Activated CD4-positive, alpha-beta T cell treated with anti-CD3 and anti-CD28 coated beads, Interleukin-2, amount 10 ng/mL, durations not matched to agents 24 days and 14 days (primary cell): ENCODE measurements around the gene SLC6A2. TPM values are rescaled to one million over a fixed set of nuclear protein-coding genes. Genes with fewer than 3 reads are reported as not detected.

Experiments used
- DNase-seq: peaks from one replicate; pipeline ENCODE4 v3.0.0; 2022
- H3K27ac Mint-ChIP-seq: one replicate; pipeline ENCODE4 v1.8.0; 2022; ENCODE audit warnings: mild to moderate bottlenecking, mixed read lengths
- H3K27me3 Mint-ChIP-seq: one replicate; pipeline ENCODE4 v1.8.0; 2022; ENCODE audit warnings: mixed read lengths
- H3K36me3 Mint-ChIP-seq: one replicate; pipeline ENCODE4 v1.8.0; 2022; ENCODE audit warnings: low read depth, mild to moderate bottlenecking, mixed read lengths
- H3K4me1 Mint-ChIP-seq: one replicate; pipeline ENCODE4 v1.8.0; 2021; ENCODE audit warnings: mixed read lengths
- H3K4me3 Mint-ChIP-seq: one replicate; pipeline ENCODE4 v1.8.0; 2022; ENCODE audit warnings: mild to moderate bottlenecking, moderate library complexity, mixed read lengths
- H3K9me3 Mint-ChIP-seq: one replicate; pipeline ENCODE4 v1.8.0; 2021; ENCODE audit warnings: mixed read lengths
- intact Hi-C: fragments of 100-400 bp; cut with micrococcal nuclease; formaldehyde crosslinking; loops from one replicate; pipeline ENCODE4 v1.15.1; 2023
- total RNA-seq: library from RNA; stranded (reverse); gene quantifications from 2 replicates; pipeline ENCODE4 v1.2.3, GENCODE V29; 2022

Gene SLC6A2
- total RNA-seq, 1 donor from 2014 or later = not detected

- Mint-ChIP-seq H3K27ac (no peak overlapping the region), H3K4me1 (no peaks in the 10 kb centered on the region), H3K27me3 (no peaks in the 10 kb centered on the region), H3K9me3 (no peaks in the 10 kb centered on the region), H3K36me3 (no peaks in the 10 kb centered on the region), H3K4me3 (no peak overlapping the region)
- no peak for DNase-seq
- intact Hi-C loops = no loop called here
Observed at GRCh38 chr16:55638256-55638655, 17.5 kb upstream of the SLC6A2 start.

DNA sequence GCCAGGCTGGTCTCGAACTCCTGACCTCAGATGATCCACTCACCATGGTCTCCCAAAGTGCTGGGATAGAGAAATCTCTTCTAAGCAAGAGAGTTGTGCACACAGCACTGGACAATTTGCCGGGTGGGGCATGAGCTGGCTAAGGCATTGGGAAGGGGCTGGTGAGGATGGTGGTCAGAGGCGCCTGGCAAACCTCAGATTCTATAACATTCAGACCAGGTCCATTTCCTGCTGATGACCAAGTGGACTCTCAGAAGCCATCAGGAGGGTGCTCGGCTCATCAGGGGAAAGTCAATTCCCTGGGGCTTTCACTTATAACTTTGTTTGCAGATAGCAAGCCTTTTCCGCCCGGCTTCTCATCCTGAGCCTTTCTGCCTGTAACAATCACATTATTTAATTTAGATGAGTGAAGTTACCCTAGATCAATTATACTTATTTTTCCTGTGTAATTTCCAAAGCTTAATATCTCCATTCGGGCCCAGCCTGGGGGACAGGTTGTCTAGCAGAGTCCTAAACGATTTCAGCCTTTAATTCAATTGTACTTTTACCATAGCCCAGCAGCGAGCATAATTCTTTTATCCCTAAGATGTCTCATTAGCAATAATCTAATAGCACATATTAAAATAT, 15.0 kb upstream of the SLC6A2 start:
- Mint-ChIP-seq H3K4me1 (no peaks in the 10 kb centered on the region), H3K4me3 (no peak overlapping the region), H3K27me3 (no peaks in the 10 kb centered on the region), H3K36me3 (no peaks in the 10 kb centered on the region), H3K9me3 (no peaks in the 10 kb centered on the region), H3K27ac (no peak overlapping the region)
- intact Hi-C loops = no loop called here
- no peak for DNase-seq

DNA sequence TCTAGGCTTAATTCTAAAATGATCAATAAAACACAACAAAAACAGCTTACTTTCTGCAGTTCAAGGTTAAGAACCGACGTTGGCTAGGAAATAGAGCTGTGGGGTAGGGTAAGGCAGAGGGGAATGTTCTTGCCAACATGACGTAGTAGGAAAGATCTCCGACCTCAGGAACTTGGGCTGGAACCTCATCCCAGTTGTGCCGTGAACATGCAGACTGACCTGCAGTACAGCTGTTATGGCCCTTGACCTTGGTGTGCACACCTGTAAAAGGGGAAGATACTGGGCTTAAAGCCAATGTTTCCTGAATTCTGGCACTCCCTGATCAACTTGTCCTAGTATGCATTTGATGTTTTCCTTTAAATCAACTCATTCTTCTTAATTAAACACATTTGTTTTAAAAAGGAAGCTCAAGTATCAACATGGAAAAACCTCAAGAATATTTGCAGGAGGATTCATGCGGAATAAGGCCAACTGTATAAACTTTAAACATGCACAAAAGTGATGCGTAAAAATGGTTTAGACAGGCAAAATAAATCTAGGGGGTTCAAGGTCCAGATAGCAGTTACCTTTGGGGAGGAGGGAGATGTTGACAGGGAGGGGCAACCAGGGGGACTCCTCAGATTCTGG, 14.2 kb upstream of the SLC6A2 start:
- no peak overlapping the region for H3K27ac Mint-ChIP-seq
- no peaks in the 10 kb centered on the region for H3K4me1 Mint-ChIP-seq
- H3K9me3 Mint-ChIP-seq = no peaks in the 10 kb centered on the region
- no peak for DNase-seq
- intact Hi-C loops = no loop called here
- no peaks in the 10 kb centered on the region for H3K36me3 Mint-ChIP-seq
- no peak overlapping the region for H3K4me3 Mint-ChIP-seq
- no peaks in the 10 kb centered on the region for H3K27me3 Mint-ChIP-seq

DNA sequence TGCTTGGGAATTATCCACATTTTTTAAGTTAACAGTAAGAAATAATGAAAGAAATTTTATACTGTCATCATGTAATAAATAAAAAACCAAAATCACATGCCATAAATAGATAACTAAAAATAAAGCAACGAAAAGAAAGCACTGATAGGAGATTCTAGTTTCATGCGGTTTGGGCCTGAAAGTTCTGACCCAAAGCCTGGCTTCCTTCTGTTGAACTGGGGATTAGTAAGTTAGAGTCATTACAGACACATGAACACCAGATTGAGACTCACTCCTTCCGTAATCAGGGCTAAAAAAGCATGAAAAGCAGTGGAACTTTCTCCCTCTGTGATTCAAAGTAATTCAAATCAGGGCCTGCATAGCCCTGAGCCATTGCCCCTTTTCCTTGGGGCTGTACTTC, 13.2 kb upstream of the SLC6A2 start:
- peaks cover 2% of the 10 kb centered on the region for H3K27me3 Mint-ChIP-seq
- no peaks in the 10 kb centered on the region for H3K9me3 Mint-ChIP-seq
- H3K27ac Mint-ChIP-seq = no peak overlapping the region
- intact Hi-C loops = no loop called here
- H3K4me1 Mint-ChIP-seq = no peaks in the 10 kb centered on the region
- H3K4me3 Mint-ChIP-seq = no peak overlapping the region
- DNase-seq = no peak
- H3K36me3 Mint-ChIP-seq = no peaks in the 10 kb centered on the region

DNA sequence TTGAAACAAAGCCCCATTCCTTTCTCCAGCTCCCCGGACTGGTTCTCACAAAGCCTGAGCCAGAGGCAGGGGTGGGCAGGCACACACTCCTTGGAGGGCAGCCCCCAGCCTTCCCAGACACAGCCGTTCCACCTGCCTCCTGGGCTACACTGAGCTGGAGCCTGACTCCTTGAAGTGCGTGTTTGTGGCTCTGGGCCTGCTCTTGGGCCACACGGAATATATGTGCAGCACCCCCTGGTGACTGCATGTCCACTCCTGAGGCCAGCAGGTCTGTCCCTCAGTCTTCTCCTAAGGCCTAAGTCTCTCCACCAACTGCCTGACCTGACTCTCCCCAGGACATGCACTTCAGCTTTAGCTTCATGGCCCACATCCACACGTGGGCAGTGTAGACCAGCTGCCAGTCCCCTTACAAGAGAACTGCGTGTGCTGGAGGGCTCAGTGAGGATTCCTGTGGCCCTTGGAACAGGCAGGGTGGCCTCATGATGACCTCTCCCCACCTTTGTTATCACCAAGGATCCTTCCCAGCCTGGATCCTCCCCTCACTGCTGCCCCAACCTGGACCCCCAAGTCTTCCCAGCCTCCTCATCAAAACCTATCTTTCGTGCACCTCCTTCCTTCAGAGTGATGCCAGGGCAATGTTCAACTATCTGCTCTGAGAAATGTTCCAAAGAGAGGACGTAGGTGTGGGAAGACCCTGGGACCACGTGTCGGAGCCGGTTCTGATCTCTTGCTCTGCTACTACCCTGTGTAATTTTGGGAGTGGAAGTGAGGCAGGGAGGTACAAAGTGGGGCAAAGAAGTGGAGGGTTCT, 12.4 kb upstream of the SLC6A2 start:
- Mint-ChIP-seq H3K27ac (no peak overlapping the region), H3K4me1 (no peaks in the 10 kb centered on the region), H3K27me3 (peaks cover 2% of the 10 kb centered on the region), H3K9me3 (no peaks in the 10 kb centered on the region), H3K4me3 (no peak overlapping the region), H3K36me3 (no peaks in the 10 kb centered on the region)
- intact Hi-C loops = no loop called here
- DNase-seq = no peak

GRCh38 chr16:55645986-55646385, 9.8 kb upstream of the SLC6A2 start:
- Mint-ChIP-seq H3K9me3 (no peaks in the 10 kb centered on the region), H3K4me1 (no peaks in the 10 kb centered on the region), H3K27me3 (peaks cover 2% of the 10 kb centered on the region), H3K36me3 (no peaks in the 10 kb centered on the region), H3K4me3 (no peak overlapping the region), H3K27ac (no peak overlapping the region)
- DNase-seq = no peak
- intact Hi-C loops = no loop called here

DNA sequence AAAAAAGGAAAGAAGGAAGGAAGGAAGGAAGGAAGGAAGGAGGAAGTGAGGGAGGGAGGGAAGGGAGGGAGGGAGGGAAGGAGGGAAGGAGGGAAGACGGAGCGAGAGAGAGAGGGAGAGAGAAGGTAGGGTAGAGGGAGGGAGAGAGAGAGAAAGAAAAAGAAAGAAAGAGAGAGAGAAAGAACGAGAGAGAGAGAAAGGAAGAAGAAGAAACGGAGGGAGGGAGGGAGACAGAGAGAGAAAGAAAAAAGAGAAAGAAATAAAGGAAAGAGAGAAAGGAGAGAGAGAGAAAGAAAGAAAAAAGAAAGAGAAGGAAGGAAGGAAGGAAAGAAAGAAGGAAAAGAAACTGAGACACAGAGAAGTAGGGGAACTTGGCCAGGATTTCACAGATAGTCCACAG, 8.4 kb upstream of the SLC6A2 start:
- Mint-ChIP-seq H3K4me1 (no peaks in the 10 kb centered on the region), H3K9me3 (no peaks in the 10 kb centered on the region), H3K27ac (no peak overlapping the region), H3K4me3 (no peak overlapping the region), H3K36me3 (no peaks in the 10 kb centered on the region), H3K27me3 (peaks cover 2% of the 10 kb centered on the region)
- intact Hi-C loops = no loop called here
- no peak for DNase-seq

- intact Hi-C loops = no loop called here
- Mint-ChIP-seq H3K4me1 (no peaks in the 10 kb centered on the region), H3K4me3 (no peak overlapping the region), H3K9me3 (no peaks in the 10 kb centered on the region), H3K27me3 (peaks cover 2% of the 10 kb centered on the region), H3K36me3 (no peaks in the 10 kb centered on the region), H3K27ac (no peak overlapping the region)
- no peak for DNase-seq
Observed at GRCh38 chr16:55647798-55648197, 8.0 kb upstream of the SLC6A2 start.

GRCh38 chr16:55651841-55652824, 3.7 kb upstream of the SLC6A2 start:
- Mint-ChIP-seq H3K4me1 (no peaks in the 10 kb centered on the region), H3K4me3 (no peak overlapping the region), H3K9me3 (no peaks in the 10 kb centered on the region), H3K27ac (no peak overlapping the region), H3K36me3 (no peaks in the 10 kb centered on the region), H3K27me3 (peaks cover 5% of the 10 kb centered on the region)
- intact Hi-C loops = no loop called here
- DNase-seq = no peak

DNA sequence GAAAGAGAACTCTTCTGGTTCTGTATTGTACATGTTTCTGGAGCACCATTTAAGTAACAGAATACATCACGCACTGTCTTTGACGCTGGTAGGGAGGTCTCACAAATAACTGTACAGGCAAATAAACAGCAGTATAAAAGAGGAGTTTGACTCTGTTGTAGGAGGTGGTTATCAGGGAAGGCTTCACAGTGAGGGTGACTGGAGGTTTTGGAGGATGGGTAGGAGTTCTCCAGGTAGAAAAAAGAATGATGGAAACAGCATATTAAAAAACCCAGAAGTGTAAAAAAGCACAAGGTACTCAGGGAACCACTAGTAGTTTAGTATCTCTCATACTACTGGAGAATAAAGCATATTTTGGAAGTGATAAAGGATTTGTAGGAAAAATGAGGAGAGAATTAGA, 2.7 kb upstream of the SLC6A2 start:
- H3K36me3 Mint-ChIP-seq = no peaks in the 10 kb centered on the region
- intact Hi-C loops = no loop called here
- H3K4me1 Mint-ChIP-seq = no peaks in the 10 kb centered on the region
- DNase-seq = no peak
- H3K27me3 Mint-ChIP-seq = peaks cover 6% of the 10 kb centered on the region
- no peak overlapping the region for H3K27ac Mint-ChIP-seq
- H3K9me3 Mint-ChIP-seq = no peaks in the 10 kb centered on the region
- no peak overlapping the region for H3K4me3 Mint-ChIP-seq

GRCh38 chr16:55655381-55655896, 349 bp upstream of the SLC6A2 start:
- DNase-seq = no peak
- H3K27ac Mint-ChIP-seq = no peak overlapping the region
- H3K9me3 Mint-ChIP-seq = no peaks in the 10 kb centered on the region
- H3K4me1 Mint-ChIP-seq = no peaks in the 10 kb centered on the region
- intact Hi-C loops = no loop called here
- H3K27me3 Mint-ChIP-seq = peaks cover 10% of the 10 kb centered on the region
- H3K36me3 Mint-ChIP-seq = no peaks in the 10 kb centered on the region
- H3K4me3 Mint-ChIP-seq = no peak overlapping the region

GRCh38 chr16:55656691-55657092, 904 bp downstream of the SLC6A2 start:
- Mint-ChIP-seq H3K4me1 (no peaks in the 10 kb centered on the region), H3K27me3 (peaks cover 10% of the 10 kb centered on the region), H3K36me3 (no peaks in the 10 kb centered on the region), H3K9me3 (no peaks in the 10 kb centered on the region), H3K27ac (no peak overlapping the region), H3K4me3 (no peak overlapping the region)
- no peak for DNase-seq
- intact Hi-C loops = no loop called here

DNA sequence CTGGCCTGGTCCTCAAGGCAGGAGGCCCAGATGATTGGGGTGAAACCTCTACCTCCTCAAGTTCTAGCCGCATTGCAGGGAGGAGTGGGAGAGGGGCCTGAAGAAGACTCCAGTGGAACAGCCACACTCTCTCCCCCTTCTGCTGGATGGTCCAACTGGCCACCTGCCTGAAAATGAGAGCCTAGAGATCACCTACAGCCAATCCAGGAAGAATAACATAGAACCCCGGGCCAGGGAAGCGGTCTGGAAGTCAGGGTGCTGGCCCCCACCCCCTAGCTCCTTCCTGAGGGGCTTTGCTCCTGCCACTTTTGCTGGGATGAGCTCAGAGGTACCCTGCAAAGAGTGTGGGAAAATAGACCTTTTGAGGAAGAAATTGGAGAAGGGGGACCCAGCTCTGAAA, 1.8 kb downstream of the SLC6A2 start:
- DNase-seq = no peak
- Mint-ChIP-seq H3K27ac (no peak overlapping the region), H3K36me3 (no peaks in the 10 kb centered on the region), H3K27me3 (peaks cover 10% of the 10 kb centered on the region), H3K4me1 (no peaks in the 10 kb centered on the region), H3K9me3 (no peaks in the 10 kb centered on the region), H3K4me3 (no peak overlapping the region)
- intact Hi-C loops = no loop called here
